Activated CD4-positive, alpha-beta T cell treated with anti-CD3 and anti-CD28 coated beads for 36 hours (primary cell): Measurements from ENCODE around the gene TMEM132D. TPM values are rescaled to one million over a fixed set of nuclear protein-coding genes. Genes with fewer than 3 reads are reported as not detected.

Source experiments
- ATAC-seq: fragments of 200-7000 bp; cut with Tn5 transposase; one replicate; pipeline ENCODE4 v1.10.0; 2021; ENCODE audit warnings: mild to moderate bottlenecking, moderate library complexity
- CTCF ChIA-PET: fragments of 350-600 bp; sonication (Branson Sonifier 250); formaldehyde crosslinking; loops from one replicate; lab custom pipeline; 2021; ENCODE audit warnings: antibody characterized with exemption; lab: Charles Lee
- POLR2A ChIA-PET: fragments of 350-600 bp; sonication (Branson Sonifier 250); formaldehyde crosslinking; loops from one replicate; lab custom pipeline; 2021; ENCODE audit warnings: antibody characterized with exemption, inconsistent platforms; lab: Charles Lee
- DNase-seq: peaks from one replicate; pipeline ENCODE4 v3.0.0-alpha.2; 2020
- H3K27ac Mint-ChIP-seq: one replicate; pipeline ENCODE4 v1.8.0; 2021; ENCODE audit warnings: mixed read lengths
- H3K27me3 Mint-ChIP-seq: one replicate; pipeline ENCODE4 v1.8.0; 2021; ENCODE audit warnings: mixed read lengths
- H3K36me3 Mint-ChIP-seq: one replicate; pipeline ENCODE4 v1.8.0; 2021; ENCODE audit warnings: low read depth, mixed read lengths
- H3K4me1 Mint-ChIP-seq: one replicate; pipeline ENCODE4 v1.8.0; 2021; ENCODE audit warnings: mixed read lengths
- H3K4me3 Mint-ChIP-seq: one replicate; pipeline ENCODE4 v1.8.0; 2021; ENCODE audit warnings: mild to moderate bottlenecking, moderate library complexity, mixed read lengths
- H3K9me3 Mint-ChIP-seq: one replicate; pipeline ENCODE4 v1.8.0; 2021; ENCODE audit warnings: low read depth, mixed read lengths
- intact Hi-C, 2 experiments: fragments of 100-400 bp; cut with DNase I in 1 of 2; cut with micrococcal nuclease in 1 of 2; formaldehyde crosslinking; loops; one replicate each; pipeline versions ENCODE4 v1.14.2 to v1.15.1; 2022 to 2024; cut with DNase I, micrococcal nuclease
- total RNA-seq, 2 experiments: library from RNA; stranded (reverse); gene quantifications; one replicate each; pipeline ENCODE4 v1.2.3, GENCODE V29; 2021

TMEM132D gene
- total RNA-seq, 2 experiments from 2014 or later: not detected

DNA sequence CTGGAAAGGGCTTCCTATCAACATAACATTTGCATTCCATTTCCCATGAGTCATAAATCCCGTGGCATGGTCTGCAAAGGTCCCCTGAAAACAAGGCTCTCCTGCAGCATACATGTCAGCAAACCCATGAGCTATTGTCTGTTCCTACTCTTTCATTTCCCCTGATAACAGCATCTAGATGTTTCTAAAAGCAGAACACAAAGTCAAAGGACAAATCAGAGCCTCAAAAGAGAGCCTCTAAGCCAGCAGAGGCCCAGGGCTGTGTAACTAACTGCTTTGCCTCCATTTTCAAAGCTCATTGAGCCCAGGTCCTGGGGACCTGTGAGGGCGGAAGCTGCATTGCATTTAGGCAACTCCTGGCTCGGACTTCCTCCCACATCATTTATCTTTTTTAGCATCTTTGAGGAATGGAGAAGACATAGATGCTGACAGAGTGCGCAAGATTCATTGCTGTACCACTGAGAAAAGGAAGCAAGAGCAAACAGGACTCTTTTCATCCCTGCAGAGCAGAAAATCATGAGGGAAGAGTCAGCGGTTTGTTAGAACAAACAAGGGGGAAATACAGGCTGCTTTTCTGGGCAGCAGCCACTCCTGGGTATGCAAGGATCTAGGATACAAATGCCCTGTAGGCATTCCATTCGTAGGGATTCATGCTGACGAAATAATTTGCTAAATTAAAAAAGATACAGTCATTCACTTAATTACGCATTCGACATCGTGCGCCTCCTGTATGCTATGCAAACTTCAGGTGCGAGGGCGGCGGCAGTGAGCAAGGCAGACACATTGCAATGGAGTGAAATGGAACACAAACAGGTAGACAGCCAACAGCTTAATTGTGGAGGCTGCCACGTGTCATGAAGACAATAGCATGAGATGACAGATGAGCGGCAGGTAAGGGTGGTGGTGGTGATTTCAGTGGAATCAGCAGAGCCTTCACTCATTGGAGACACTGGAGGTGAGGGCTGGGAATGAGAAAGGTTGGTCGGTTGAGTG is 131.0 kb downstream of the TMEM132D start:
- ChIA-PET POLR2A (no interaction called here), CTCF (interaction anchor here (0.7 kb wide), 1 partner anchor 47 kb away, joined by 3 read pairs; no protein-coding TSS in a partner anchor)
- Mint-ChIP-seq H3K27ac (no peak overlapping the region), H3K4me3 (no peak overlapping the region), H3K27me3 (no peaks in the 10 kb centered on the region), H3K9me3 (peaks cover 4% of the 10 kb centered on the region), H3K4me1 (no peaks in the 10 kb centered on the region), H3K36me3 (no peaks in the 10 kb centered on the region)
- intact Hi-C loops: no loop called here
- DNase-seq: no peak
- no peak for ATAC-seq

- CTCF ChIA-PET: no interaction called here
- POLR2A ChIA-PET: no interaction called here
- no peak overlapping the region for H3K4me3 Mint-ChIP-seq
- ATAC-seq (no peak), DNase-seq (no peak)
- H3K36me3 Mint-ChIP-seq: no peaks in the 10 kb centered on the region
- H3K27ac Mint-ChIP-seq: no peak overlapping the region
- intact Hi-C loops: no loop called here
- H3K27me3 Mint-ChIP-seq: no peaks in the 10 kb centered on the region
- H3K9me3 Mint-ChIP-seq: peaks cover 12% of the 10 kb centered on the region
- no peaks in the 10 kb centered on the region for H3K4me1 Mint-ChIP-seq
Measured at GRCh38 chr12:129771238-129771637, 132.6 kb downstream of the TMEM132D start.

DNA sequence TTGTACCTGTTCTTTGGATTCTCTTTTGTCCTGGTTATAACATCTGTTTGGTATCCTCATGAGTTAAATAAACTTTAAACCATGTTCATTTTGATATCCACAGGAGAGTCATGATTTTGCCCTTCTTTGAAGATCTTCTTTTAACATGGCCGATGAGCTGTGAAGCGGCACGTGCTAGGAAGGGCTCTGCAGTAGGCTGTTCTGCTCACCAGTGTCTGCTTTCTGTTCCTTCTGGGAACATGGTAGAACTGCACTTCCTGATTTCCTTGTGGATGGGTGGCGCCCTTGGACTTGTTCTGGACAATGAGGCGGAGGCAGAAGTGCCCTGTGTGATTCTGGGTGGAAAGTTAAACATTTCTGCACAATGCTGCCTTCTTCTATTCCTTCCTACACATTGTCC is 138.1 kb downstream of the TMEM132D start:
- ATAC-seq (no peak), DNase-seq (no peak)
- intact Hi-C loops: no loop called here
- ChIA-PET CTCF (interaction anchor here (0.6 kb wide), 1 partner anchor 1003 kb away, joined by 3 read pairs; no protein-coding TSS in a partner anchor), POLR2A (no interaction called here)
- H3K4me3 Mint-ChIP-seq: no peak overlapping the region
- H3K36me3 Mint-ChIP-seq: no peaks in the 10 kb centered on the region
- H3K9me3 Mint-ChIP-seq: peaks cover 19% of the 10 kb centered on the region
- H3K27ac Mint-ChIP-seq: no peak overlapping the region
- no peaks in the 10 kb centered on the region for H3K27me3 Mint-ChIP-seq
- H3K4me1 Mint-ChIP-seq: no peaks in the 10 kb centered on the region

DNA sequence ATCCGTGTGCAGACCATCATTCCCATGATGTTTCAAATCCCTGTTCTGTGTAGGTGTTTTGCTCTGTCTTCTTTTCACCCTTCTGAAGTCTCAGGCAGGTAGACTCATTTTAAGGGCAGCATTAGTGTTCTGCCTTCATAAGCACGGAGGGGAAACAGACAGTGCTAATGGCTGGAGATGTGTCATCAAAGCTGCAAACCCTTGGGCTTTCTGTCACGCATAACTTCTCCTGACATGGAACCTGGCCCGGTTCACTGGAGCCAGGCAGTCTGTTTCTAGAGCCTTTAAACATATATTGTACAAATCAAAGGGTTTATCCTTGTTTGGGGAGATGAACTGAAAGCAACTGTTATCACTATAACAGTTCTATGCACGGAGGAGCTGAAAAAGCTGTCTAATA is 141.4 kb downstream of the TMEM132D start:
- Mint-ChIP-seq H3K27me3 (no peaks in the 10 kb centered on the region), H3K27ac (no peak overlapping the region), H3K9me3 (peaks cover 17% of the 10 kb centered on the region), H3K4me1 (no peaks in the 10 kb centered on the region), H3K36me3 (no peaks in the 10 kb centered on the region), H3K4me3 (no peak overlapping the region)
- intact Hi-C loops: no loop called here
- POLR2A ChIA-PET: no interaction called here
- CTCF ChIA-PET: no interaction called here
- DNase-seq (no peak), ATAC-seq (no peak)

GRCh38 chr12:129753586-129753985 is 150.2 kb downstream of the TMEM132D start:
- peaks cover 4% of the 10 kb centered on the region for H3K9me3 Mint-ChIP-seq
- CTCF ChIA-PET: no interaction called here
- no peak overlapping the region for H3K4me3 Mint-ChIP-seq
- DNase-seq (no peak), ATAC-seq (no peak)
- intact Hi-C loops: no loop called here
- no peaks in the 10 kb centered on the region for H3K4me1 Mint-ChIP-seq
- H3K27ac Mint-ChIP-seq: no peak overlapping the region
- no peaks in the 10 kb centered on the region for H3K36me3 Mint-ChIP-seq
- H3K27me3 Mint-ChIP-seq: no peaks in the 10 kb centered on the region
- POLR2A ChIA-PET: no interaction called here

DNA sequence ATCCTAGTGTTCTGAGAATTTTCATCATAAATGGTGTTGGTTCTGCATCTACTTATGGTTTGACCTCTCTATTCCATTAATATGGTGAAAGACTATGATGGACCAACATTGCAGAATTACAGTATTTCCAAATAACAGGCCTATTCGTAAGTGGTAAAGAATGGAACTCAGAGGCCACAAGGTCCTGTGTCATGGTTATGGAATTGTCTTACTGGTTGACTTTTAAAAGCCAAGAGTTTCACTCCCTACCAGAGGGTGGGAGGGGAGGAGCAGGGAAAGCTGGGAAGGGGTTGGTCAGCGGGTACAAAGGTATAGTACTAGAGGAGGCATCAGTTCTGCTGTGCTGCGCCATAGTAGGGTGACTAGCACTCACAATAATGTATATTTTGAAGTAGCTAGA is 153.4 kb downstream of the TMEM132D start:
- Mint-ChIP-seq H3K27ac (no peak overlapping the region), H3K36me3 (no peaks in the 10 kb centered on the region), H3K9me3 (no peaks in the 10 kb centered on the region), H3K4me1 (no peaks in the 10 kb centered on the region), H3K4me3 (no peak overlapping the region), H3K27me3 (no peaks in the 10 kb centered on the region)
- intact Hi-C loops: no loop called here
- ChIA-PET CTCF (no interaction called here), POLR2A (no interaction called here)
- no peak for ATAC-seq
- DNase-seq: no peak

DNA sequence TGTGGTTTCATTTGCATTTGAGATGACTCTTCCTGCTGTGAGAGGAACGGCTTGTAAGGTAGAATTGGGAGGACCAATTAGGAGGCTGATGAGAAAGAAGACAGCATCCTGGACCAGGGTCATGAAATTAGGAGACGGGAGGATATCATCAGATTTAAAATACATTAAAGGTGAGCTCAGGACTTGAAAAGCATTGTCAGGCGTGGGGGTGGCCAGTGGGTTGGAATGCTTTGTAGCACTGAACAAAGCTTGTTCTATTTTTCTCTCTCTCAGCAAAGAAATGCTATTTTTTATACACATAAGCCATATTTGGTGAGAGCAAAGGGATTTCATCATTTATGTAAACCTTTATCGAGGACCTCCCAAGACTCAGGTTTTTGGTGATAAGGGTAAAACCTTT is 157.5 kb downstream of the TMEM132D start:
- Mint-ChIP-seq H3K9me3 (peaks cover 3% of the 10 kb centered on the region), H3K27ac (no peak overlapping the region), H3K36me3 (no peaks in the 10 kb centered on the region), H3K4me1 (no peaks in the 10 kb centered on the region), H3K27me3 (no peaks in the 10 kb centered on the region), H3K4me3 (no peak overlapping the region)
- intact Hi-C loops: no loop called here
- DNase-seq (no peak), ATAC-seq (no peak)
- ChIA-PET POLR2A (interaction anchor here (0.6 kb wide), 1 partner anchor 22 kb away, joined by 3 read pairs; no protein-coding TSS in a partner anchor), CTCF (no interaction called here)

- Mint-ChIP-seq H3K36me3 (no peaks in the 10 kb centered on the region), H3K4me1 (no peaks in the 10 kb centered on the region), H3K4me3 (no peak overlapping the region), H3K27ac (no peak overlapping the region), H3K9me3 (peaks cover 10% of the 10 kb centered on the region), H3K27me3 (no peaks in the 10 kb centered on the region)
- CTCF ChIA-PET: no interaction called here
- POLR2A ChIA-PET: no interaction called here
- ATAC-seq: no peak
- DNase-seq: no peak
- intact Hi-C loops: no loop called here
Measured at GRCh38 chr12:129729170-129729569, 174.7 kb downstream of the TMEM132D start.

DNA sequence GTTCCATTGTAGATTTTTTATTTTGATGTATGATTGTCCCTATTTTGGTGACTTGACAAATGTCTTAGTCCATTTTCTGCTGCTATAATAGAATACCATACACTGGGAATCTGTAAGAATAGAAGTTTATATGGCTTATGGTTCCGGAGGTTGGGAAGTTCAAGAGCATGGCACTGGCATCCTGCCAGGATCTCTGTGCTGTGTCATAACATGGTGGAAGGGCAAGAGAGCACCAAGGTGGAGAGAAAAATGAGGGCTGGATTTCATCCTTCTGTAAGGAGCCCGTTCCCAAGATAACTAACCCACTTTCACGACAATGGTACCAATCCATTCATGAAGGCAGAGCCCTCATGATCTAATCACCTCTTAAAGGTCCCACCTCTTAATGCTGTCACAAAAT is 176.7 kb downstream of the TMEM132D start:
- Mint-ChIP-seq H3K9me3 (peaks cover 17% of the 10 kb centered on the region), H3K36me3 (no peaks in the 10 kb centered on the region), H3K27ac (no peak overlapping the region), H3K27me3 (no peaks in the 10 kb centered on the region), H3K4me1 (no peaks in the 10 kb centered on the region), H3K4me3 (no peak overlapping the region)
- intact Hi-C loops: no loop called here
- POLR2A ChIA-PET: no interaction called here
- ATAC-seq (no peak), DNase-seq (no peak)
- CTCF ChIA-PET: no interaction called here

- Mint-ChIP-seq H3K9me3 (peaks cover 13% of the 10 kb centered on the region), H3K36me3 (no peaks in the 10 kb centered on the region), H3K27ac (no peak overlapping the region), H3K4me1 (no peaks in the 10 kb centered on the region), H3K4me3 (no peak overlapping the region), H3K27me3 (no peaks in the 10 kb centered on the region)
- intact Hi-C loops: no loop called here
- POLR2A ChIA-PET: no interaction called here
- CTCF ChIA-PET: no interaction called here
- DNase-seq (no peak), ATAC-seq (no peak)
Measured at GRCh38 chr12:129723260-129723659, 180.6 kb downstream of the TMEM132D start.

GRCh38 chr12:129720618-129721017 is 183.2 kb downstream of the TMEM132D start:
- POLR2A ChIA-PET: no interaction called here
- H3K4me3 Mint-ChIP-seq: no peak overlapping the region
- no peaks in the 10 kb centered on the region for H3K36me3 Mint-ChIP-seq
- intact Hi-C loops: no loop called here
- DNase-seq (no peak), ATAC-seq (no peak)
- H3K27me3 Mint-ChIP-seq: no peaks in the 10 kb centered on the region
- H3K4me1 Mint-ChIP-seq: no peaks in the 10 kb centered on the region
- CTCF ChIA-PET: no interaction called here
- H3K27ac Mint-ChIP-seq: no peak overlapping the region
- peaks cover 8% of the 10 kb centered on the region for H3K9me3 Mint-ChIP-seq

DNA sequence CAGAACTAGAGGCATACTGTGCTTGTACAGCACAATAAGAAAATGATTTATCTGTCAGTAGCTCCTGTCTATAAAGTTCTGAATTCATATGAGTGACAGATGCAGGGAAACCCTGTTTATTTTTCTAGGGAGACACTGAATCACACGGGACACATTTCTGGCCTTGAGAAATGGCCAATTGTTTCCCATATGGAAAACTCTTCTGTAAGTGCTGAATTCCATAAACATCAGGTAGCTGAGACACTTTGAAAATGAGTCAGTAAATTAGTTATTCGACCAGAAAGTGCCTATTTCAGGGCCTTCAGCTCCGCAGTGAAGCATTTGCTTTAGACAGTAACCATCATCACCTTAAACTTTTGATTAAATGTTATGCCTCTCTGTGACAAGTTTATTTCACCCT is 184.4 kb downstream of the TMEM132D start:
- no peaks in the 10 kb centered on the region for H3K4me1 Mint-ChIP-seq
- H3K27ac Mint-ChIP-seq: no peak overlapping the region
- DNase-seq (no peak), ATAC-seq (no peak)
- intact Hi-C loops: no loop called here
- ChIA-PET POLR2A (no interaction called here), CTCF (interaction anchor here (0.6 kb wide), 1 partner anchor 14 kb away, joined by 4 read pairs; no protein-coding TSS in a partner anchor)
- peaks cover 8% of the 10 kb centered on the region for H3K9me3 Mint-ChIP-seq
- H3K4me3 Mint-ChIP-seq: no peak overlapping the region
- H3K27me3 Mint-ChIP-seq: no peaks in the 10 kb centered on the region
- no peaks in the 10 kb centered on the region for H3K36me3 Mint-ChIP-seq
